Parathyroid adenoma (tissue), 2 donors: Measurements from ENCODE around the gene GLDC.
"Not testable (repeated sequence)": the region's sequence is repeated elsewhere in the genome, so short reads cannot be mapped to it uniquely, and the experiment has no call there.

ENCODE experiments used
- H2AFZ ChIP-seq: fragments of 300-600 bp; sonication (generic); one replicate; pipeline ENCODE4 v1.7.0; 2017; ENCODE audit warnings: antibody characterized with exemption, mild to moderate bottlenecking
- H3K27ac ChIP-seq: fragments of 300-600 bp; sonication (generic); one replicate; pipeline ENCODE4 v1.7.0; 2017
- H3K27me3 ChIP-seq: fragments of 300-600 bp; sonication (generic); one replicate; pipeline ENCODE4 v1.7.0; 2017; ENCODE audit warnings: low read length; ENCODE audit not compliant: control insufficient read depth, insufficient read depth
- H3K36me3 ChIP-seq: fragments of 300-600 bp; sonication (generic); one replicate; pipeline ENCODE4 v1.7.0; 2017; ENCODE audit warnings: low read length; ENCODE audit not compliant: control insufficient read depth, insufficient read depth
- H3K4me1 ChIP-seq: fragments of 300-600 bp; sonication (generic); one replicate; pipeline ENCODE4 v1.7.0; 2017; ENCODE audit warnings: control low read depth
- H3K4me2 ChIP-seq: fragments of 300-600 bp; sonication (generic); one replicate; pipeline ENCODE4 v1.7.0; 2017; ENCODE audit warnings: low read length
- H3K4me3 ChIP-seq: fragments of 300-600 bp; sonication (generic); one replicate; pipeline ENCODE4 v1.7.0; 2017; ENCODE audit warnings: low read depth, low read length
- H3K79me2 ChIP-seq: fragments of 300-600 bp; sonication (generic); one replicate; pipeline ENCODE4 v1.7.0; 2017; ENCODE audit warnings: control low read depth
- H3K9ac ChIP-seq: fragments of 300-600 bp; sonication (generic); one replicate; pipeline ENCODE4 v1.7.0; 2017; ENCODE audit warnings: mild to moderate bottlenecking
- H3K9me3 ChIP-seq: fragments of 300-600 bp; sonication (generic); one replicate; pipeline ENCODE4 v1.7.0; 2017; ENCODE audit warnings: low read length; ENCODE audit not compliant: control insufficient read depth
- CTCF ChIP-seq: fragments of 300-600 bp; sonication (generic); IDR thresholded peaks from one replicate; pipeline ENCODE4 v1.7.0; 2017; ENCODE audit warnings: antibody characterized with exemption, mild to moderate bottlenecking
- donor health status: primary hyperparathyroidism.

GLDC gene

DNA sequence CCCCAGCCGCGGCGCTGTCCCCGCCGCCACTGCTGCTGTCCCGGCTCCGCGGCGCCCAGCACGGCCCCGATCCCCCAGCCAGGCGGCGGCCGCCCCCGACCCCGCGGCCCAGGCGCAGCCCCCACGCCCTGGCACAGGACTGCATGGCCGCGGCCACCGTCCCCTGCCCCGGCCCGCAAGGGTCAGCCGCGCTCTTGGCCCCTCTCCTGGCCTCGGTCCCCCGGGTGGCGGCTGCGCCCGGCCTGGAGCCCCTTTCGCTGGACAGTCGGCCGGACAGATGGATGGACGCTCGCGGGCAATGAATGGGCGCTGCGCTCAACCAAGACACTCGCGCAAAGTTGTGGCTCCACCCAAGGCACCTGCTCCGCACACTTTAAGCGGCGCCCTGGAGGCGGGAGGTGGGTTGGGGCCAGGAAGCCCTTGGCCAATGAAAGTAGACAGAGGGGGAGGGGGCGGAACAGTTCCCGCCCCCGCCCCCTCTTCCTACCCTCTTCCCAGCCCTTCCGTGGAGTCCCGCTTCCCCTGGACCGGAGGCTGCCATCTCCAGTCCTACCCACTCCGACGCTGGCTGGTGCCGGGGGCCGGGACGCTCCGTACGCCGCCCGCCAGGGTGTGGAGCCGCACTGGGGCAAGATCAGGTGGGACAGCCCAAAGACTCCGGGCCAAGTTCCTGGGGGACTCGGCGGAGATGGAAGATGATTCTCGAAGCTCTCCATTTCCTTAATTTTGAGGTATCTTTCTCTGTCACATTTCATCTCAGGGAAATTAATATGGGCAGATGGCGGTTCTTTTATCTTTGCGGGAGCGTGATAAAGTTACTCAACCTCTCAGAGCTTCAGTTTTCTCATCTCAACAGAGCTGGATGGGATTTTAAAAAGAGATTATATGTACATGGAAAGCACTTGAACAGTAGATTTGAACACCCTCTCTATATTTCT, at the start of gene GLDC:
Gene GLDC, minus strand, starts transcription at position 375 of the 938 bp plus-strand sequence. Its CDS starts 230 bp downstream, at position 145.
- TF ChIP-seq CTCF, result no peak
- Histone ChIP-seq H3K27ac (no peak within 1 kb of the TSS), H3K9me3 (no peaks in the 10 kb centered on the region), H3K4me1 (no peaks in the 10 kb centered on the region), H3K27me3 (no peaks in the 10 kb centered on the region), H3K36me3 (no peaks in the 10 kb centered on the region), H3K79me2 (no peaks in the 10 kb centered on the region), H3K4me3 (peak within 1 kb of the TSS; percentile 49), H2AFZ (peak within 1 kb of the TSS; percentile 90), H3K9ac (no peak within 1 kb of the TSS), H3K4me2 (peak within 1 kb of the TSS; percentile 88)

DNA sequence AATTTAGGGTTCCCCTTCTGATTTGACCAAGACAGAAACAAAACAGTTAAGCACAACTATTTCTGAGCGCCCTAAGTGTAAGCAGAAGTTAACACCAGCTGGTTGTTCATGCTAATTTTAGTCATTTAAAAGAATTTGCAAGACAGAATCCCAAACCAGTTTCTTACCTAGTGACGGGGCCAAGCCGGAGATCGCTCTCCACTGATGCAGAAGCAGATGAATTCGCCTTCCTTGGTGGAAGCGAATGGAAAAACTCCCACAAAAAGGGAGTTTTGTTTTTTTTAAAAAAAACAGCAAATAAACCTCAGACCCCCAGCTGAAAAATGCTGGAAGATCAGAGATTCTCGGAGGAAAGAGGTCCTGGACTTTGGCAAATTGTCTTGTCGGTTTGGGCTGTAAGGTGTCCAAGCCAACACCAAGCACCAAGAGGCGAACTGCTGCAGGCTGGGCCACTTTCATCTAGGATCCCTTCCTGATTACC, 47.4 kb upstream of the GLDC start:
- Histone ChIP-seq H3K27ac (no peak overlapping the region), H3K36me3 (no peaks in the 10 kb centered on the region)
- no peak for TF ChIP-seq CTCF

GRCh38 chr9:6692433-6692832, 46.9 kb upstream of the GLDC start:
- H3K9ac ChIP-seq, result no peak overlapping the region
- no peak overlapping the region for H3K27ac ChIP-seq
- H2AFZ ChIP-seq, result no peak overlapping the region
- H3K79me2 ChIP-seq, result no peaks in the 10 kb centered on the region
- no peaks in the 10 kb centered on the region for H3K9me3 ChIP-seq
- TF ChIP-seq CTCF, result no peak
- no peaks in the 10 kb centered on the region for H3K27me3 ChIP-seq
- no peaks in the 10 kb centered on the region for H3K36me3 ChIP-seq
- H3K4me1 ChIP-seq, result no peaks in the 10 kb centered on the region
- no peak overlapping the region for H3K4me3 ChIP-seq
- H3K4me2 ChIP-seq, result no peak overlapping the region

More for the DNA sequence above, 47.4 kb upstream of the GLDC start:
- H3K79me2 ChIP-seq, result no peaks in the 10 kb centered on the region
- no peaks in the 10 kb centered on the region for H3K4me1 ChIP-seq
- no peak overlapping the region for H3K9ac ChIP-seq
- no peak overlapping the region for H3K4me3 ChIP-seq
- H2AFZ ChIP-seq, result no peak overlapping the region
- no peak overlapping the region for H3K4me2 ChIP-seq
- H3K9me3 ChIP-seq, result no peaks in the 10 kb centered on the region
- H3K27me3 ChIP-seq, result no peaks in the 10 kb centered on the region

DNA sequence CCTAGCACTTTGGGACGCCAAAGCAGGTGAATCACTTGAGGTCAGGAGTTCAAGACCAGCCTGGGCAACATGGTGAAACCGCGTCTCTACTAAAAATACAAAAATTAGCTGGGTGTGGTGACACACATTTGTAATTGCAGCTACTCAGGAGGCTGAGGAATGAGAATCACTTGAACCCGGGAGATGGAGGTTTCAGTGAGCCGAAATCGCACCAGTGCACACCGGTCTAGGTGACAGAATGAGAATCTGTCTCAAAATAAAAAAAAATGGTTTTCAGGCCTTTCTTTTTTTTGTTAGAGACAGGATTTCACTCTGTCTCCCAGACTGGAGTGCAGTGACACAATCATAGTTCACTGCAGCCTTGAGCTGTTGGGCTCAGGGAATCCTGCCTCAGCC, 45.1 kb upstream of the GLDC start:
- H2AFZ ChIP-seq, H3K4me1 ChIP-seq, H3K27me3 ChIP-seq, H3K4me3 ChIP-seq, H3K36me3 ChIP-seq, H3K9ac ChIP-seq, H3K79me2 ChIP-seq, H3K27ac ChIP-seq, H3K9me3 ChIP-seq, H3K4me2 ChIP-seq: not testable (repeated sequence)

GRCh38 chr9:6689893-6690674, 44.6 kb upstream of the GLDC start:
- no peaks in the 10 kb centered on the region for H3K9me3 ChIP-seq
- H3K36me3 ChIP-seq, result no peaks in the 10 kb centered on the region
- no peak overlapping the region for H3K9ac ChIP-seq
- H3K27ac ChIP-seq, result no peak overlapping the region
- H3K4me2 ChIP-seq, result no peak overlapping the region
- no peaks in the 10 kb centered on the region for H3K79me2 ChIP-seq
- H3K4me3 ChIP-seq, result no peak overlapping the region
- H3K4me1 ChIP-seq, result no peaks in the 10 kb centered on the region
- TF ChIP-seq CTCF, result no peak
- H2AFZ ChIP-seq, result no peak overlapping the region
- H3K27me3 ChIP-seq, result no peaks in the 10 kb centered on the region
